ENCODE results near the gene SHMT2.

DNA sequence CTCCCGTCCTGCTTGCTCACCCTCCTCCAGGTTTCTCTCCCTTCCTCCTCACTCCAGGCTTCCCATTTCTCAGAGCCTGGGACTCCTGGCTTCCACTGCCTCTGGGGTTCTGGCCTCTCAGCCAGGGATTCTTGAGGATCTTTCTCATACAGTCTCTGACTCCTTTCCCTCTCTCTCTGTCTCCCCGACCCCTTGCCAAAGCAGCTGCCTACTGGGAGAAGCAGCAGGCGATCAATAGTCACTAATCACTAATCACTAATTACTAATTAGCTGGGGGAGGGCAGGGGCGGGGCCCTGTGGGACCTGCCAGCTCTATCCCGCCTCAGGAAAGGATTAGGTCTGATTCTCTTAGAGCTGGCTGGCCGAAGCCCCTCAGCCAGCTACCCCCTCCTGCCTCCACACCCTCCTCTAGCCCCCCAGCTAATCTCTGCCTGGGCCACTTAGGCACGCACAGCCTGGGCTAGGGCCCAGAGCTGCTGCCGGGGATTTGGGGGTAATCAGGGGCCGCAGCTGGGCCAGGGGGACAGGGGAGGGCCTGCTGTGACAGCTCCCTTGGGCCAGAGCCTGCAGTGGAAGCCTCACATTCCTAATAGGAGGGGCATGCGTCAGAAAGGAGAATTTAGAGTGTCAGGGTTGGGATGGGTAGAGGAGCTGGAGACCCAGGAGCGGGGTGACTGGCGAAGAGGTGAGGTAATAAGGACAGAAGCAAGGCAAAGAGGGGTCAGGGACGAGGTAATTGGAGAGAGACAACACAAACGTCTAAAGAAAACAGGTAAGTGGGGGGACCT lies 10.1 kb upstream of the SHMT2 start:
- TF ChIP-seq ZNF274 (IDR thresholded peaks at IDR 0.05; ENCODE audit: low read depth, low read length) (no peak), YY1 (IDR thresholded peaks at IDR 0.05; ENCODE audit: insufficient read depth, insufficient read length) (no peak), SUZ12 (IDR thresholded peaks at IDR 0.05; ENCODE audit: extremely low read depth, insufficient read depth, insufficient read length) (peak; percentile 16)

Measured in NT2/D1 (cell line).